Measurements from ENCODE around the gene FAM98B. TPM values are rescaled to one million over a fixed set of nuclear protein-coding genes. Genes with fewer than 3 reads are reported as not detected.

The FAM98B gene
- total and polyA plus RNA-seq, 2 of the 13 experiments (the other 11 are each of a cell fraction or from before 2014, with no cell fraction given), result 3.7 to 4.7 TPM

DNA sequence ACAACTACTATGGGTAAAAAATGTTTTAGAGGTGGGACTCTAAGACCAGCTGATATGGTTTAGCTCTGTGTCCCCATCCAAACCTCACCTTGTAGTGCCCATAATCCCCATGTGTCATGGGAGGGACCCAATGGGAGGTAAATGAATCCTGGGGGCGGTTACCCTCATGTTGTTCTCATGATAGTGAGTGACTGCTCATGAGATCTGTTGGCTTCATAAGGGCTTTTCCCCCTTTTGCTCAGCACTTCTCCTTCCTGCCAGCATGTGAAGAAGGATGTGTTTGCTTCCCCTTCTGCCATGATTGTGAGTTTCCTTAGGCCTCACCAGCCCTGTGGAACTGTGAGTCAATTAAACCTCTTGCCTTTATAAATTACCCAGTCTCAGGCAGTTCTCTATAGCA, 45.7 kb downstream of the FAM98B start:
- no peaks in the 10 kb centered on the region for H3K9me3 ChIP-seq (ENCODE audit: low read length)
- in situ Hi-C loops (cut with HindIII; ENCODE audit: extremely low pct_ligation_motif_present, low pct_unique_long_range_greater_than_20kb), result no loop called here
- H3K9ac ChIP-seq (ENCODE audit: insufficient read depth, low read depth, low read length), result no peak overlapping the region
- H3K4me2 ChIP-seq (ENCODE audit: low read depth, low read length), result no peak overlapping the region
- CTCF ChIA-PET (ENCODE audit: low intra/inter-chr PET ratio, low total read pairs), result no interaction called here
- no peaks in the 10 kb centered on the region for H3K36me3 ChIP-seq (replicated peaks in 1 of 2; ENCODE audit: control insufficient read depth in 1 of 2, insufficient read depth in 2 of 2, low read length in 2 of 2)
- H3K27me3 ChIP-seq (ENCODE audit: control insufficient read depth in 1 of 2, insufficient read depth in 2 of 2, low read length in 2 of 2), result no peaks in the 10 kb centered on the region
- H4K20me1 ChIP-seq (ENCODE audit: insufficient read depth, low read length), result no peaks in the 10 kb centered on the region
- no peak overlapping the region for H3K4me3 ChIP-seq (replicated peaks in 1 of 3; ENCODE audit: insufficient read depth in 1 of 3, low read depth in 2 of 3, low read length in 3 of 3)
- BruUV-seq (replicated peaks), result no TSS peak
- H2AFZ ChIP-seq (ENCODE audit: low read length), result no peak overlapping the region
- WGBS (ENCODE audit: low lambda C conversion rate), result 100% methylated on average over 1 of the region's 1 CpG
- no peaks in the 10 kb centered on the region for H3K79me2 ChIP-seq (ENCODE audit: insufficient read depth, low read length)
- H3K4me1 ChIP-seq (ENCODE audit: insufficient read depth, low read length), result no peaks in the 10 kb centered on the region
- ATAC-seq (no peak), DNase-seq (ENCODE audit: low spot score) (no peak), FAIRE-seq (no peak)
- TF ChIP-seq GLMP (CRISPR knock-in tag; IDR thresholded peaks at IDR 0.05; ENCODE audit: borderline replicate concordance) (no peak), ZNF512B (CRISPR knock-in tag; IDR thresholded peaks at IDR 0.05; ENCODE audit: borderline replicate concordance) (no peak), SNAI1 (CRISPR knock-in tag; IDR thresholded peaks at IDR 0.05; ENCODE audit: borderline replicate concordance) (no peak), ZNF577 (CRISPR knock-in tag; IDR thresholded peaks at IDR 0.05; ENCODE audit: borderline replicate concordance, low read depth) (no peak), FOXA3 (CRISPR knock-in tag; IDR thresholded peaks at IDR 0.05) (no peak), ZSCAN12 (CRISPR knock-in tag; IDR thresholded peaks at IDR 0.05) (no peak), HNRNPLL (IDR thresholded peaks at IDR 0.05; ENCODE audit: low read depth, low read length, poor library complexity, severe bottlenecking) (no peak), BRF2 (CRISPR knock-in tag; IDR thresholded peaks at IDR 0.05) (no peak), ZFYVE20 (CRISPR knock-in tag; IDR thresholded peaks at IDR 0.05; ENCODE audit: borderline replicate concordance, low read depth) (no peak), MIER2 (CRISPR knock-in tag; IDR thresholded peaks at IDR 0.05) (no peak), ZBTB10 (CRISPR knock-in tag; IDR thresholded peaks at IDR 0.05; ENCODE audit: borderline replicate concordance) (no peak), SIN3A (IDR thresholded peaks at IDR 0.05; ENCODE audit: borderline replicate concordance, low read depth, low read length) (no peak), MLLT10 (CRISPR knock-in tag; IDR thresholded peaks at IDR 0.05) (no peak), FOXK1 (CRISPR knock-in tag; IDR thresholded peaks at IDR 0.05; ENCODE audit: borderline replicate concordance, low read depth) (no peak), ZNF138 (CRISPR knock-in tag; IDR thresholded peaks at IDR 0.05; ENCODE audit: low read depth) (no peak), ZNF557 (CRISPR knock-in tag; IDR thresholded peaks at IDR 0.05) (no peak), FOXJ3 (CRISPR knock-in tag; IDR thresholded peaks at IDR 0.05; ENCODE audit: borderline replicate concordance) (no peak)
- no peak overlapping the region for H3K27ac ChIP-seq (ENCODE audit: extremely low read length, insufficient read depth, low read length)
- intact Hi-C loops (cut with micrococcal nuclease; ENCODE audit: unreplicated experiment), result no loop called here
- POLR2A ChIA-PET, result no interaction called here
